SH-SY5Y (cell line): Measurements from ENCODE around the gene NKAIN2.

Source experiments
- GATA2 ChIP-seq: IDR thresholded peaks from 2 replicates; pipeline ENCODE4 v1.6.1; 2011; ENCODE audit warnings: mild to moderate bottlenecking, low read depth, low read length
- GATA3 ChIP-seq: IDR thresholded peaks from 2 replicates; pipeline ENCODE4 v1.6.1; 2011; ENCODE audit warnings: low read depth, mild to moderate bottlenecking, low read length, moderate library complexity

- TF ChIP-seq GATA3, result no peak
- no peak for TF ChIP-seq GATA2
Measured at GRCh38 chr6:123801067-123801466, 2.6 kb upstream of the NKAIN2 start.
